ENCODE results near the gene RLBP1. TPM values are rescaled to one million over a fixed set of nuclear protein-coding genes. Genes with fewer than 3 reads are reported as not detected.

RLBP1 gene
- total RNA-seq, 6 donors from 2014 or later, result not detected

DNA sequence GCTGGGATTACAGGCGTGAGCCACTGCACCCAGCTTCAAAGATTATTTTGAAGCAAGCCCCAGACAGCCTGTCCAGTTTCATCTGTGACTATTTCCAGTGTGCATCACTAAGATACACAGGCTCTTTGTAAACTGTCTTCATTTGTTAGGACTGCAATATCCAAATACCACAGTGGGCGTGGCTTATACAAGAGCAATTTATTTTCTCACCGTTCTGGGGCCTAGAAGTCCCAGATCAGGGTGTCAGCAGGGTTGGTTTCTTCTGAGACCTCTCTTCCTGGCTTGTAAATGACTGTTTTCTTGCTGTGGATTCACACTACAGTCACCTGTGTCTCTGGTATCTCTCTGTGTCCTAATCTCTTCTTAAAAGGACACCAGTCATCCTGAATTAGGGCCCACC, 59.7 kb downstream of the RLBP1 start:
- whole genome bisulfite sequencing, 2 donors, result 72 to 81% methylated on average over 3 of the region's 3 CpGs
- no peak overlapping the region for H3K27ac ChIP-seq
- peaks cover 10 to 23% (median 17%) of the 10 kb centered on the region in 4 donors for H3K4me1 ChIP-seq
- no peaks in the 10 kb centered on the region for H3K27me3 ChIP-seq
- no peak for ATAC-seq (ENCODE audit: low FRiP score in 2 of 2)
- TF ChIP-seq POLR2AphosphoS5 (IDR thresholded peaks at IDR 0.05) (no peak), EP300 (IDR thresholded peaks at IDR 0.05) (no peak), POLR2A (IDR thresholded peaks at IDR 0.05) (no peak)
- TF ChIP-seq, protein P1, sequence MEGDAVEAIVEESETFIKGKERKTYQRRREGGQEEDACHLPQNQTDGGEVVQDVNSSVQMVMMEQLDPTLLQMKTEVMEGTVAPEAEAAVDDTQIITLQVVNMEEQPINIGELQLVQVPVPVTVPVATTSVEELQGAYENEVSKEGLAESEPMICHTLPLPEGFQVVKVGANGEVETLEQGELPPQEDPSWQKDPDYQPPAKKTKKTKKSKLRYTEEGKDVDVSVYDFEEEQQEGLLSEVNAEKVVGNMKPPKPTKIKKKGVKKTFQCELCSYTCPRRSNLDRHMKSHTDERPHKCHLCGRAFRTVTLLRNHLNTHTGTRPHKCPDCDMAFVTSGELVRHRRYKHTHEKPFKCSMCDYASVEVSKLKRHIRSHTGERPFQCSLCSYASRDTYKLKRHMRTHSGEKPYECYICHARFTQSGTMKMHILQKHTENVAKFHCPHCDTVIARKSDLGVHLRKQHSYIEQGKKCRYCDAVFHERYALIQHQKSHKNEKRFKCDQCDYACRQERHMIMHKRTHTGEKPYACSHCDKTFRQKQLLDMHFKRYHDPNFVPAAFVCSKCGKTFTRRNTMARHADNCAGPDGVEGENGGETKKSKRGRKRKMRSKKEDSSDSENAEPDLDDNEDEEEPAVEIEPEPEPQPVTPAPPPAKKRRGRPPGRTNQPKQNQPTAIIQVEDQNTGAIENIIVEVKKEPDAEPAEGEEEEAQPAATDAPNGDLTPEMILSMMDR (IDR thresholded peaks at IDR 0.05), result no peak
- no peak for DNase-seq
- H3K36me3 ChIP-seq, result peaks cover 0 to 47% (median 10%) of the 10 kb centered on the region in 4 donors
- H3K4me3 ChIP-seq, result no peak overlapping the region
- H3K9me3 ChIP-seq, result no peaks in the 10 kb centered on the region

Other genes starting within 250 kb of the RLBP1 start
- 100 to 1,000 TPM in 5 of 6 donors, 10 to 100 TPM in 1; 84.1 to 230 (median 174) TPM for gene ABHD2, start 133.1 kb downstream of the RLBP1 start, total RNA-seq
- 10 to 100 TPM in 1 of 6 donors, 1 to 10 TPM in 5; 5.0 to 10.9 (median 6.6) TPM for gene FANCI, start 22.4 kb upstream of the RLBP1 start, total RNA-seq
- gene POLG, start 113.2 kb upstream of the RLBP1 start, total RNA-seq, result 100 to 1,000 TPM in 2 of 6 donors, 10 to 100 TPM in 4; 58.3 to 185 (median 75.0) TPM

Data from upper lobe of left lung (tissue), 6 donors.